Panc1 (cell line): ENCODE measurements around the gene SLC25A33. TPM values are rescaled to one million over a fixed set of nuclear protein-coding genes. Genes with fewer than 3 reads are reported as not detected.

ENCODE experiments used
- ATAC-seq: fragments of 200-7000 bp; cut with Tn5 transposase; 2 replicates; pipeline ENCODE4 v1.9.1; 2020; ENCODE audit warnings: mild to moderate bottlenecking, moderate library complexity
- BruUV-seq: library from RNA; stranded (reverse); fragments of 400-500 nt; replicated peaks from 2 replicates; lab custom pipeline; 2021; lab: Mats Ljungman, UMichigan
- CTCF ChIA-PET: fragments of 300-600 bp; sonication (Branson Sonifier 250); formaldehyde crosslinking; loops from one replicate; lab custom pipeline; 2022; ENCODE audit warnings: antibody characterized with exemption; lab: Charles Lee
- POLR2A ChIA-PET: fragments of 300-600 bp; sonication (Branson Sonifier 250); formaldehyde crosslinking; loops from one replicate; lab custom pipeline; 2022; ENCODE audit warnings: antibody characterized with exemption; lab: Charles Lee
- DNase-seq: peaks from one replicate; pipeline ENCODE4 v3.0.0-alpha.2; 2010; ENCODE audit warnings: low read depth, low spot score
- H3K27ac ChIP-seq: 2 replicates; pipeline ENCODE4 v1.5.1; 2011; ENCODE audit warnings: mild to moderate bottlenecking, low read length, inconsistent platforms
- H3K27me3 ChIP-seq: fragments of 200-500 bp; sonication (Bioruptor generic); 2 replicates; pipeline ENCODE4 v1.6.0; 2014; ENCODE audit warnings: low read length, inconsistent platforms; ENCODE audit not compliant: control insufficient read depth, insufficient read depth
- H3K36me3 ChIP-seq: fragments of 200-500 bp; sonication (Bioruptor generic); 2 replicates; pipeline ENCODE4 v1.5.1; 2014; ENCODE audit warnings: inconsistent platforms, mild to moderate bottlenecking, low read length, moderate library complexity; ENCODE audit not compliant: control insufficient read depth, insufficient read depth
- H3K4me1 ChIP-seq: 2 replicates; pipeline ENCODE4 v1.5.1; 2011; ENCODE audit warnings: inconsistent platforms, mild to moderate bottlenecking, low read length, moderate library complexity; ENCODE audit not compliant: control insufficient read depth, insufficient read depth
- H3K4me3 ChIP-seq, 2 experiments: 2 replicates each; pipeline ENCODE4 v1.5.1; 2011 to 2012; ENCODE audit warnings: low read depth in 2 of 2, low read length in 2 of 2, mild to moderate bottlenecking in 2 of 2, inconsistent platforms in 1 of 2, moderate library complexity in 1 of 2
- H3K9me3 ChIP-seq: fragments of 200-500 bp; sonication (Bioruptor generic); 2 replicates; pipeline ENCODE4 v1.5.1; 2014; ENCODE audit warnings: low read depth, mild to moderate bottlenecking, inconsistent platforms, low read length, moderate library complexity; ENCODE audit not compliant: control insufficient read depth, insufficient read depth
- POLR2AphosphoS5 ChIP-seq: IDR thresholded peaks from 2 replicates; pipeline ENCODE4 v1.6.1; 2012; ENCODE audit warnings: mild to moderate bottlenecking, low read depth, low read length, moderate library complexity
- REST ChIP-seq, 2 experiments: IDR thresholded peaks; 2 replicates each; pipeline ENCODE4 v1.6.1; 2011 to 2012; ENCODE audit warnings: low read depth in 2 of 2, control low read depth in 1 of 2, low read length in 1 of 2, mild to moderate bottlenecking in 1 of 2, moderate library complexity in 1 of 2; ENCODE audit not compliant: insufficient read depth in 1 of 2
- SIN3A ChIP-seq: IDR thresholded peaks from 2 replicates; pipeline ENCODE4 v1.6.1; 2012; ENCODE audit warnings: low read depth, mild to moderate bottlenecking, low read length, moderate library complexity, borderline replicate concordance; ENCODE audit not compliant: insufficient read depth
- TCF7L2 ChIP-seq: IDR thresholded peaks from 2 replicates; pipeline ENCODE4 v1.6.1; 2011; ENCODE audit warnings: mild to moderate bottlenecking, low read depth, low read length, inconsistent platforms
- in situ Hi-C: cut with HindIII; loops from 2 replicates; pipeline ENCODE4 v1.10.0; 2016; ENCODE audit warnings: low sequenced_read_pairs, low pct_unique_long_range_greater_than_20kb
- intact Hi-C: fragments of 100-400 bp; cut with micrococcal nuclease; formaldehyde crosslinking; loops from one replicate; pipeline ENCODE4 v1.10.0; 2022; ENCODE audit not compliant: unreplicated experiment
- total RNA-seq: library from RNA; stranded (reverse); gene quantifications from one replicate; pipeline ENCODE4 v1.2.1, GENCODE V29; 2021; ENCODE audit not compliant: unreplicated experiment
- TF ChIP-seq, protein P1 (sequence below): fragments of 450-650 bp; IDR thresholded peaks from 2 replicates; pipeline ENCODE4 v1.5.1; 2017; ENCODE audit warnings: mild to moderate bottlenecking

Gene SLC25A33
- total RNA-seq, 1 experiment from 2014 or later = 13.4 TPM

GRCh38 chr1:9589144-9589718 lies 50.0 kb downstream of the SLC25A33 start:
- H3K4me3 ChIP-seq = peak overlapping the region; percentile 64 to 77
- TF ChIP-seq SIN3A (no peak), REST (IDR thresholded peaks at IDR 0.05; ENCODE audit: insufficient read depth in 1 of 2, low read depth in 2 of 2, low read length in 1 of 2) (no peak), POLR2AphosphoS5 (no peak), TCF7L2 (no peak)
- TF ChIP-seq, protein P1, sequence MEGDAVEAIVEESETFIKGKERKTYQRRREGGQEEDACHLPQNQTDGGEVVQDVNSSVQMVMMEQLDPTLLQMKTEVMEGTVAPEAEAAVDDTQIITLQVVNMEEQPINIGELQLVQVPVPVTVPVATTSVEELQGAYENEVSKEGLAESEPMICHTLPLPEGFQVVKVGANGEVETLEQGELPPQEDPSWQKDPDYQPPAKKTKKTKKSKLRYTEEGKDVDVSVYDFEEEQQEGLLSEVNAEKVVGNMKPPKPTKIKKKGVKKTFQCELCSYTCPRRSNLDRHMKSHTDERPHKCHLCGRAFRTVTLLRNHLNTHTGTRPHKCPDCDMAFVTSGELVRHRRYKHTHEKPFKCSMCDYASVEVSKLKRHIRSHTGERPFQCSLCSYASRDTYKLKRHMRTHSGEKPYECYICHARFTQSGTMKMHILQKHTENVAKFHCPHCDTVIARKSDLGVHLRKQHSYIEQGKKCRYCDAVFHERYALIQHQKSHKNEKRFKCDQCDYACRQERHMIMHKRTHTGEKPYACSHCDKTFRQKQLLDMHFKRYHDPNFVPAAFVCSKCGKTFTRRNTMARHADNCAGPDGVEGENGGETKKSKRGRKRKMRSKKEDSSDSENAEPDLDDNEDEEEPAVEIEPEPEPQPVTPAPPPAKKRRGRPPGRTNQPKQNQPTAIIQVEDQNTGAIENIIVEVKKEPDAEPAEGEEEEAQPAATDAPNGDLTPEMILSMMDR = no peak
- ChIA-PET POLR2A (no interaction called here), CTCF (no interaction called here)
- no TSS peak for BruUV-seq
- H3K27ac ChIP-seq = peak overlapping the region; percentile 73
- DNase-seq = no peak
- peak; percentile 32 for ATAC-seq
- no peaks in the 10 kb centered on the region for H3K27me3 ChIP-seq
- in situ Hi-C loops (no loop called here), intact Hi-C loops (no loop called here)
- no peaks in the 10 kb centered on the region for H3K36me3 ChIP-seq
- peaks cover 5% of the 10 kb centered on the region; the same call in 1 of the 2 replicates for H3K4me1 ChIP-seq
- H3K9me3 ChIP-seq = no peaks in the 10 kb centered on the region

GRCh38 chr1:9589719-9590157 lies 50.5 kb downstream of the SLC25A33 start:
- H3K36me3 ChIP-seq = no peaks in the 10 kb centered on the region
- H3K9me3 ChIP-seq = no peaks in the 10 kb centered on the region
- DNase-seq (no peak), ATAC-seq (no peak)
- intact Hi-C loops (no loop called here), in situ Hi-C loops (no loop called here)
- H3K27ac ChIP-seq = peak overlapping the region; percentile 73
- H3K4me3 ChIP-seq = peak overlapping the region; percentile 64 to 77
- BruUV-seq = TSS peak; percentile 60
- ChIA-PET POLR2A (interaction anchor here (0.6 kb wide), 1 partner anchor 43 kb away, joined by 6 read pairs; no protein-coding TSS in a partner anchor), CTCF (interaction anchor here (0.6 kb wide), 1 partner anchor 96 kb away, joined by 3 read pairs; no protein-coding TSS in a partner anchor)
- TF ChIP-seq, protein P1 = no peak
- TF ChIP-seq REST (IDR thresholded peaks at IDR 0.05; ENCODE audit: insufficient read depth in 1 of 2, low read depth in 2 of 2, low read length in 1 of 2) = no peak
- TF ChIP-seq POLR2AphosphoS5 = no peak
- no peak for TF ChIP-seq TCF7L2
- no peaks in the 10 kb centered on the region for H3K27me3 ChIP-seq
- H3K4me1 ChIP-seq = peaks cover 5% of the 10 kb centered on the region; the same call in 1 of the 2 replicates
